Smooth muscle cell (in vitro differentiated cells): ENCODE results near the gene DCANP1. TPM values are rescaled to one million over a fixed set of nuclear protein-coding genes. Genes with fewer than 3 reads are reported as not detected.
A peak's percentile ranks its signal among the peaks of the same experiment; 100 is the strongest.

ENCODE experiments used
- DNase-seq: peaks from one replicate; lab custom pipeline; 2025; ENCODE audit not compliant: unreplicated experiment; lab: John Stamatoyannopoulos, UW
- H2AFZ ChIP-seq: fragments of 200-600 bp; sonication (generic); 2 replicates; pipeline ENCODE4 v1.6.0; 2016; ENCODE audit warnings: antibody characterized with exemption, low read depth, mild to moderate bottlenecking
- H3F3A ChIP-seq: fragments of 200-600 bp; sonication (generic); 2 replicates; pipeline ENCODE4 v1.6.0; 2017; ENCODE audit warnings: antibody characterized with exemption, low read depth
- H3K27ac ChIP-seq: fragments of 200-600 bp; sonication (generic); 2 replicates; pipeline ENCODE4 v1.5.1; 2016; ENCODE audit warnings: low read depth, mild to moderate bottlenecking
- H3K27me3 ChIP-seq: fragments of 200-600 bp; sonication (generic); 2 replicates; pipeline ENCODE4 v1.6.1; 2016; ENCODE audit warnings: low read depth, mild to moderate bottlenecking
- H3K36me3 ChIP-seq: fragments of 200-600 bp; sonication (generic); 2 replicates; pipeline ENCODE4 v1.5.1; 2016; ENCODE audit warnings: low read depth
- H3K4me1 ChIP-seq: fragments of 200-600 bp; sonication (generic); 2 replicates; pipeline ENCODE4 v1.5.1; 2016; ENCODE audit warnings: low read depth
- H3K4me2 ChIP-seq: fragments of 200-600 bp; sonication (generic); 2 replicates; pipeline ENCODE4 v1.6.0; 2016; ENCODE audit warnings: mild to moderate bottlenecking
- H3K4me3 ChIP-seq: fragments of 200-600 bp; sonication (generic); 2 replicates; pipeline ENCODE4 v1.5.1; 2016; ENCODE audit warnings: mild to moderate bottlenecking
- H3K79me2 ChIP-seq: fragments of 200-600 bp; sonication (generic); 2 replicates; pipeline ENCODE4 v1.6.0; 2016; ENCODE audit warnings: low read depth, mild to moderate bottlenecking
- H3K9ac ChIP-seq: fragments of 200-600 bp; sonication (generic); 2 replicates; pipeline ENCODE4 v1.6.0; 2016; ENCODE audit warnings: low read depth
- H3K9me3 ChIP-seq: fragments of 200-600 bp; sonication (generic); replicated peaks from 2 replicates; pipeline ENCODE4 v1.5.1; 2016; ENCODE audit warnings: low read depth
- H4K20me1 ChIP-seq: fragments of 200-600 bp; sonication (generic); 2 replicates; pipeline ENCODE4 v1.6.0; 2016; ENCODE audit warnings: low read depth
- CTCF ChIP-seq: fragments of 200-600 bp; sonication (generic); IDR thresholded peaks from 2 replicates; pipeline ENCODE4 v1.5.1; 2017; ENCODE audit warnings: borderline replicate concordance, mild to moderate bottlenecking, antibody characterized with exemption; ENCODE audit not compliant: insufficient read depth, poor library complexity, severe bottlenecking
- WGBS: methylation state at CpG from one replicate; pipeline ENCODE4 v1.1.7; 2016; ENCODE audit warnings: low lambda C conversion rate; 5-methylcytosine and 5-hydroxymethylcytosine counted together
- polyA plus RNA-seq: library from polyadenylated mRNA; unstranded; fragments of >200 nt; fragmentation: Nextera tagmentation; extraction: Ambion mirVana; gene quantifications from 2 replicates; pipeline ENCODE4 v1.2.1, GENCODE V29; 2016
- total RNA-seq: library from RNA; depleted of rRNA; stranded (reverse); fragments of >200 nt; gene quantifications from 2 replicates; pipeline ENCODE4 v1.2.3, GENCODE V29; 2014

Gene DCANP1
- total and polyA plus RNA-seq, 2 experiments from 2014 or later = not detected

GRCh38 chr5:135398160-135398854 is 48.8 kb downstream of the DCANP1 start:
- H3K4me1 ChIP-seq = peaks cover 36% of the 10 kb centered on the region
- H2AFZ ChIP-seq = no peak overlapping the region

GRCh38 chr5:135397084-135397483 is 50.1 kb downstream of the DCANP1 start:
- WGBS = 74% methylated on average over 5 of the region's 5 CpGs
- Histone ChIP-seq H3K27me3 (no peaks in the 10 kb centered on the region), H3K4me3 (peak overlapping the region; percentile 80), H2AFZ (no peak overlapping the region), H3K4me2 (peak overlapping the region; percentile 93), H3K4me1 (peaks cover 48% of the 10 kb centered on the region), H3K27ac (peak overlapping the region; percentile 96), H4K20me1 (peaks cover 63% of the 10 kb centered on the region), H3K36me3 (no peaks in the 10 kb centered on the region), H3K79me2 (peaks cover 84% of the 10 kb centered on the region), H3F3A (peaks cover 23% of the 10 kb centered on the region), H3K9me3 (no peaks in the 10 kb centered on the region), H3K9ac (peak overlapping the region; percentile 95)
- no peak for TF ChIP-seq CTCF
- DNase-seq = no peak

More at GRCh38 chr5:135398160-135398854, 48.8 kb downstream of the DCANP1 start:
- Histone ChIP-seq H3F3A (peaks cover 15% of the 10 kb centered on the region), H3K9ac (peak overlapping the region; percentile 95), H3K27ac (peak overlapping the region; percentile 96), H4K20me1 (peaks cover 50% of the 10 kb centered on the region), H3K9me3 (no peaks in the 10 kb centered on the region), H3K36me3 (no peaks in the 10 kb centered on the region), H3K4me2 (peak overlapping the region; percentile 93), H3K27me3 (no peaks in the 10 kb centered on the region), H3K4me3 (peak overlapping the region; percentile 80), H3K79me2 (peaks cover 75% of the 10 kb centered on the region)
- DNase-seq = no peak
- TF ChIP-seq CTCF = no peak
- under 1% methylated on average over 23 of the region's 43 CpGs for WGBS

GRCh38 chr5:135396459-135397055 is 50.6 kb downstream of the DCANP1 start:
- no peak for TF ChIP-seq CTCF
- Histone ChIP-seq H3K27me3 (no peaks in the 10 kb centered on the region), H3K27ac (peak overlapping the region; percentile 96), H2AFZ (no peak overlapping the region), H3F3A (peaks cover 26% of the 10 kb centered on the region), H3K4me1 (peaks cover 53% of the 10 kb centered on the region), H4K20me1 (peaks cover 68% of the 10 kb centered on the region), H3K4me2 (peak overlapping the region; percentile 93), H3K4me3 (peak overlapping the region; percentile 80), H3K9ac (peak overlapping the region; percentile 23), H3K9me3 (no peaks in the 10 kb centered on the region), H3K79me2 (peaks cover 84% of the 10 kb centered on the region), H3K36me3 (no peaks in the 10 kb centered on the region)
- WGBS = 78% methylated on average over 4 of the region's 4 CpGs
- DNase-seq = no peak
